NK-92 (cell line): Measurements from ENCODE around the gene EBF4.
"Not testable (repeated sequence)": the region's sequence is repeated elsewhere in the genome, so short reads cannot be mapped to it uniquely, and the experiment has no call there.

Experiments
- DNase-seq: peaks from one replicate; lab custom pipeline; 2025; ENCODE audit not compliant: unreplicated experiment; lab: John Stamatoyannopoulos, UW

The EBF4 gene

GRCh38 chr20:2794202-2794748 is 101.7 kb downstream of the EBF4 start:
- no peak for DNase-seq

GRCh38 chr20:2794866-2795447 is 102.4 kb downstream of the EBF4 start:
- no peak for DNase-seq

- no peak for DNase-seq
Measured at GRCh38 chr20:2795451-2795850, 102.9 kb downstream of the EBF4 start.

GRCh38 chr20:2796011-2796660 is 103.6 kb downstream of the EBF4 start:
- DNase-seq: no peak

GRCh38 chr20:2797136-2797983 is 104.8 kb downstream of the EBF4 start:
- no peak for DNase-seq

- DNase-seq: no peak
Measured at GRCh38 chr20:2798095-2798805, 105.7 kb downstream of the EBF4 start.

GRCh38 chr20:2798814-2799213 is 106.2 kb downstream of the EBF4 start:
- DNase-seq: no peak

- no peak for DNase-seq
Measured at GRCh38 chr20:2799271-2799670, 106.7 kb downstream of the EBF4 start.

GRCh38 chr20:2799688-2800520 is 107.3 kb downstream of the EBF4 start:
- DNase-seq: no peak

- no peak for DNase-seq
Measured at GRCh38 chr20:2800521-2801285, 108.1 kb downstream of the EBF4 start, which contains the start of gene CPXM1. TSS of gene CPXM1 (minus strand) at chr20:2800627. CDS start at chr20:2800572, 55 bp downstream.

- no peak for DNase-seq
Measured at GRCh38 chr20:2801286-2801728, 108.7 kb downstream of the EBF4 start.

GRCh38 chr20:2804041-2804828 is 111.7 kb downstream of the EBF4 start:
- DNase-seq: no peak

- DNase-seq: no peak
Measured at GRCh38 chr20:2804852-2805688, 112.5 kb downstream of the EBF4 start.

- DNase-seq: no peak
Measured at GRCh38 chr20:2805689-2806350, 113.2 kb downstream of the EBF4 start.

- DNase-seq: no peak
Measured at GRCh38 chr20:2806351-2806701, 113.7 kb downstream of the EBF4 start.

- DNase-seq: no peak
Measured at GRCh38 chr20:2807019-2807418, 114.4 kb downstream of the EBF4 start.

GRCh38 chr20:2807929-2808328 is 115.3 kb downstream of the EBF4 start:
- DNase-seq: not testable (repeated sequence)
